Measurements from ENCODE around the gene ECI2. TPM values are rescaled to one million over a fixed set of nuclear protein-coding genes. Genes with fewer than 3 reads are reported as not detected.
A peak's percentile ranks its signal among the peaks of the same experiment; 100 is the strongest.

Gene ECI2
- total and polyA plus RNA-seq, 2 of the 13 experiments (the other 11 are each of a cell fraction or from before 2014, with no cell fraction given) = 78.5 to 228 TPM

- TF ChIP-seq ZBTB20 (CRISPR knock-in tag; IDR thresholded peaks at IDR 0.05; ENCODE audit: borderline replicate concordance, low read depth) = no peak
- TF ChIP-seq ZNF530 (CRISPR knock-in tag; IDR thresholded peaks at IDR 0.05; ENCODE audit: low read depth) = peak; percentile 98
- TF ChIP-seq NFKBIZ (CRISPR knock-in tag; IDR thresholded peaks at IDR 0.05) = no peak
- no peak for TF ChIP-seq NFIC (IDR thresholded peaks at IDR 0.05; ENCODE audit: low read length)
- TF ChIP-seq HOMEZ (CRISPR knock-in tag; IDR thresholded peaks at IDR 0.05; ENCODE audit: low read depth) = no peak
- no peak for TF ChIP-seq FUBP1 (CRISPR knock-in tag; IDR thresholded peaks at IDR 0.05; ENCODE audit: borderline replicate concordance)
- 0 out of 2 replicates have a peak, but pooled peaks have one; percentile 13 for TF ChIP-seq ZNF331 (CRISPR knock-in tag; IDR thresholded peaks at IDR 0.05)
- TF ChIP-seq DDIT3 (CRISPR knock-in tag; IDR thresholded peaks at IDR 0.05) = no peak
- no peak for TF ChIP-seq TBX3 (IDR thresholded peaks at IDR 0.05; ENCODE audit: borderline replicate concordance)
- TF ChIP-seq RCOR2 (CRISPR knock-in tag; IDR thresholded peaks at IDR 0.05) = peak; percentile 30; the same call in 1 of the 2 replicates
- TF ChIP-seq HNRNPUL1 (IDR thresholded peaks at IDR 0.05; ENCODE audit: low read depth, low read length) = no peak
- TF ChIP-seq TRAFD1 (CRISPR knock-in tag; IDR thresholded peaks at IDR 0.05; ENCODE audit: borderline replicate concordance) = no peak
- no peak for TF ChIP-seq SP5 (CRISPR knock-in tag; IDR thresholded peaks at IDR 0.05; ENCODE audit: borderline replicate concordance, low read depth)
- no peak for TF ChIP-seq MLXIP (CRISPR knock-in tag; IDR thresholded peaks at IDR 0.05; ENCODE audit: borderline replicate concordance)
- TF ChIP-seq ZGPAT (CRISPR knock-in tag; IDR thresholded peaks at IDR 0.05) = 0 out of 2 replicates have a peak, but pooled peaks have one; percentile 20
- no peak for TF ChIP-seq ZBTB7A (CRISPR knock-in tag; IDR thresholded peaks at IDR 0.05)
- 0 out of 2 replicates have a peak, but pooled peaks have one; percentile 20 for TF ChIP-seq KAT7 (CRISPR knock-in tag; IDR thresholded peaks at IDR 0.05; ENCODE audit: borderline replicate concordance)
- 0 out of 4 replicates have a peak, but pooled peaks of 1 of the 2 experiments have one; percentile 13 for TF ChIP-seq EP300 (IDR thresholded peaks at IDR 0.05; ENCODE audit: low read depth in 2 of 2, low read length in 2 of 2)
- no peak for TF ChIP-seq EP300 (CRISPR knock-in tag; IDR thresholded peaks at IDR 0.05; ENCODE audit: borderline replicate concordance)
- no peak for TF ChIP-seq HDAC1 (CRISPR knock-in tag; IDR thresholded peaks at IDR 0.05)
Observed at GRCh38 chr6:4105980-4106536, 29.3 kb downstream of the ECI2 start (continued).

Data from HepG2 (cell line).